RPMI8226 (cell line): ENCODE data around the gene CAPZA1.

Experiments
- DNase-seq: peaks from one replicate; pipeline ENCODE4 v3.0.0-alpha.2; 2015

The CAPZA1 gene

DNA sequence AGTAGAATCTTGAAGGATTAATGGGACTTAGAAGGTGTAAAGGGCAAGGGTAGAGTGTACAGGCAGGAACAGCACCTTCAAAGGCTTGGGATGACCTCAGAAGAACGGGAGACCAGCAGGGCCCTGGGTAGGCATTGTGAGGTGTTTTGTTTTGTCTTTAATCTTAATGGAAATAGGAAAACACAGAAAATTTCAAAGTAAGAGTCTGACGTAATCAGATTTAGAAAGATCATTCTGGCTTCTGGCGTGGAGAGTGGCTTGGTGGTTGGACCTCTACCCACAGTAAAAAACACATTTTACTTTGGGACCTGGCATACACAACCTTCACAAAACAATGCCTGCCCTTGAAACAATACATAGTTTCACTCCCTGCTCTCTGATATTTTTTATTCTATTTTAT, 59.0 kb downstream of the CAPZA1 start:
- no peak for DNase-seq

DNA sequence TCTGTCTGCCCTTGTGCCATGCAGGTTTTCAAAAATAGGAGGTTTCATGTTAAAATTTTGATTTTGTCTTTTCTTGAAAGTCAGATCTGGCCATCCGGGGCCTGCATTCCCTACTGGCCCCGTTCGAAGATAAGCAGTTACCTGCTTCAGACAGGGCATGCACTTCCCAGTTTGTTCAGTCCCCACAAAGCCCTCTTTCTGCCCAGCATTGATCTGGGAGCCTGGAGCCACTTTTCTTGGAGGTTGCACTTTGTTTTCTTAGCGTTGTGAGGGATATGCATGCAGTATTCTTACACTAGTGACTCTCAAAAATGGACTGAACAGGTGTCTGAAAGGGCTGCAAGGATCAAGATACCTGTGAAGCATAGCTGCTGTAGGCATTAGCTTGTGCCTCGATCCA, 66.3 kb downstream of the CAPZA1 start:
- DNase-seq, result no peak

DNA sequence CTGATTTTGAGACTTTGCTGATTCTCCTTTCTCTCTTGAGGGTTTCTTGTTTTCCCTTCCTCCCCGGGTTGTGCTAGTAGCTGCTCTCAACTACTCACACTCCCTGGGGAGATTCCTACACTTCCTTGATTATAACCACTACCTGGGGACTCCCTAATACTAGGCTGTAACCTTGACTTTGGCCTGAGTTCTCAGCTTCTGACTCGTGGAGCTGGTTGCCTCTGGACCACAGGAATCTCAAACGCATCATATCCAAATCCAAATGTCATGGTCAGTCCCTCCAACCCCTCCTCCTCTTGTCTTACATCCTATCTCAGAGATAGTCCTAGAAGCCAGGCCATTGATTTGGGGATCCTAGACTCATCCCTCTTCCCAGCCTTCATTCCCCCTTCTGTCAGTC, 66.8 kb downstream of the CAPZA1 start:
- no peak for DNase-seq

DNA sequence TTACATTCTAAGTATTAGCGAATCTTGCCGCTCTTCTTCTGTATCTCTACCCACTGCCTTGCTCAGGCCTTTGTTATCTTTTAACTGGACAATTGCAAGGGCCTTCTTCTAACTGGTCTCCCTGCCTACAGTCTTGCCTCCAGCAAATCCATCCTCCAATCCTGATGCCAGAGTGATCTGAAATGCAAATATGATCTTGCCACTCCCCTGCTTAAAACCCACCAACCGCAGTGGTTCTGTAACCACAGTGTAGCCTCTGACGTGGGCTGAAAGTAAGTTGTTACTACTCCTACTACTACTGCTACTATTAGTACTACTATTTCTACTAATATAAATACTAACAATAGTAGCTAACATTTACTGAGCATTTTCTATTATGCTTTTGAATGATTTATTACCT, 67.2 kb downstream of the CAPZA1 start:
- no peak for DNase-seq

DNA sequence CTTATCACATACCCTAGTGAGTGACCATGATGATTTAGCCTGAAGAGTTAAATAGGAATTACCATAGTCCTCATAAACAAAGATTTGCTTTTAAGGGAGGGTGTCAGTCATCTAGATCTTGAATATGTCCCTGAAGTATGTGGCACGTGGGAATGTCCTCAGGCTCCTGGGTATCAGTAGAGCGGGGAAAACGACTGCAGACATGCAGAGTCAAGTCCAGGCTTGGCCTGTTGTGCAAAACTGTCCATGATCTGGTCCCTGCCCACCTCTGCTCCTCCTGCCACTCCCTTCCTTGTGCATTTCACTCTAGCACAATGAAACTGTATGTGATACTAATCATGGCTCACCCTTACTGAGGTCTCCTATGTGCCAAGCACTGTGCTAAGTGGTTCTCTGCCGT, 67.7 kb downstream of the CAPZA1 start:
- no peak for DNase-seq

DNA sequence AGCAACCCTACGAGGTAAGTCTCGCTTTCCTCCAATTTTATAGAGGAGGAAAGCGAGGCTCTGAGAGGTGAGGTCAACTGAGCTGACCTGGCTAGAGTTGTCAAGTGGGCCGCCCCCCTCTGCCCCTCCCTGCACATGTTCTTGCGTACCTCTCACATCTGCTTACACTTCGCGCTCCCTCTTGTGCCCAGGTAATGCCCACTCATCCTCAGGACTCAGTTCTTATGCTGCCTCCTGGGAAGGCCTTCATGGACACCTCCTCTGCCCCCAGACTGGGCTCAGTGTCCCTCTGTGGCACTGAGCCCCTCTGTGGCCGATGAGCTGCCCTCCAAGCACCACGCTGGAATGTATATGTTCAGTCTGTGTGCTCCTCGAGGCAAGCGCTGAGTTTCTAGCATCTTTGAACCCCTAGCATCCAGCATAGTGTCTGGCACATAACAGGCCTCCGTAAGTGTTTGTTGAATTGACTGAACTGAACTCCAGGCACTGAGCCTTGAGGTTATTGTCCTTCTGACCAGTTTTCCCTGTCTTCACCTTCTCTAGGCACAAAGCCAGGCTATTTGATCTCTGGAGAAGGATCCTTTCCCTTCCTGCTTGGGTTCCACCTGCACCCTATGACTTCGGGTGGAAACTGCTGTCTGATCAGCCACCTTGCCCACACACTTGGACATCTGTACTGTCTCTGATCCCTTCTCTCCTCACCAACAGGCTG, 68.3 kb downstream of the CAPZA1 start:
- DNase-seq, result no peak

DNA sequence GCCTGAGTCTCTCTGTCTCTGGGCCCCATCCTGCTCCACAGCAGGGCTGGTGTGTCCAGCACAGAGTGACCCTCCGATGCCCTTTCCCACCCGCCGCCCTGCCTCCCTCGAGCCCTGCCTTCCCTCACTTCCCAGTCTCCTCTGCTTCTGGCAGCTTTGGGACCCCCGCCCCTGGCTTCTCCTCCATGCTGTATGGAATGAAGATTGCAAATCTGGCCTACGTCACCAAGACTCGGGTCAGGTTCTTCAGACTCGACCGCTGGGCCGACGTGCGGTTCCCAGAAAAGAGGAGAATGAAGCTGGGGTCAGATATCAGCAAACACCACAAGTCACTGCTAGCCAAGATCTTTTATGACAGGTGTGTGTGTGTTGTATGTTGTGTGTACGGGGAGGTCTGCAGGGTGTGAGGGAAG, 69.2 kb downstream of the CAPZA1 start:
- no peak for DNase-seq

DNA sequence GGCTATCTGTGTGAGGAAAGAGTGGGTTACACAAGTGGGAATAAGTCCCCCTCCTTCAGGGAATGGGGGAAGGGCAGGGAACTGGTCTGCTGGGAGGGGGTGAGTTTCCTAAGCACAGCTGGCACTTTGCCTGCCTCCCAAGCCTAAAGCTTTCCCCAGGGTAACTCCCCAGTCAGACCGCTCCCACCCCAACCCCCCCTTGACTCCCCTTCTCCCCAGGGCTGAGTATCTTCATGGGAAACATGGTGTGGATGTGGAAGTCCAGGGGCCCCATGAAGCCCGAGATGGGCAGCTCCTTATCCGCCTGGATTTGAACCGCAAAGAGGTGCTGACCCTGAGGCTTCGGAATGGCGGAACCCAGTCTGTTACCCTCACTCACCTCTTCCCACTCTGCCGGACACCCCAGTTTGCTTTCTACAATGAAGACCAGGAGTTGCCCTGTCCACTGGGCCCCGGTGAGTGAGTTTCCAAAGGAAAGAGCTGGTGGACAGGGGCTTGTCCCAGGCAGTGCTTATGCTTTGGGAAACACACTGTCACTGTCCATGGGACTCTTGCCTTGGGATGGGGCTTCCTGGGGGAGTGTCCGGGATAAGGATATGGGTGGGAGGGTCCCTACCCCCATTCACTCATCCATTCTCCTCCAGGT, 69.7 kb downstream of the CAPZA1 start:
- no peak for DNase-seq

DNA sequence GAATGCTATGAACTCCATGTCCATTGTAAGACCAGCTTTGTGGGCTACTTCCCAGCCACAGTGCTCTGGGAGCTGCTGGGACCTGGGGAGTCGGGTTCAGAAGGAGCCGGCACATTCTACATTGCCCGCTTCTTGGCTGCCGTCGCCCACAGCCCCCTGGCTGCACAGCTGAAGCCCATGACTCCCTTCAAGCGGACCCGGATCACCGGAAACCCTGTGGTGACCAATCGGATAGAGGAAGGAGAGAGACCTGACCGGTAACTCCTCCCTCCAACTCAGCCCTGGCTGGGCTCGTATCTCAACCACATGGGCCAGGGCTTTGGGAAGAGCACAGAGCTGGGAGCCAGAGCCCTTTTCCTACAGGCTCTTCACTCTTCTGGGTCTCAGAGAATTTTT, 70.2 kb downstream of the CAPZA1 start:
- DNase-seq, result no peak

DNA sequence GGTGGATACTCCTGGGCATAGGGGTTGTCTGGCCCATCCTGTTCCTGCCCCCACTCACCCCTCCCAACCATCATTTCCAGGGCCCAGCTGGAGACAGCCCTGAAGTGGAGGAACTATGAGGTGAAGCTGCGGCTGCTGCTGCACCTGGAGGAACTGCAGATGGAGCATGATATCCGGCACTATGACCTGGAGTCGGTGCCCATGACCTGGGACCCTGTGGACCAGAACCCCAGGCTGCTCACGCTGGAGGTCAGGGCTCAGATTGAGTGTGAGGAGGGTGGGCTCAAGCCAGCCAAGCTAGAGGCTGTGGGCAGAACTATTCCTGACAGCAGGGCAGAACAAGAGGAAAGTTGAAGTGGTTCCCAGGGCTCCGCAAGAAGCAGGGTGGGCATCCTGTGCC, 73.0 kb downstream of the CAPZA1 start:
- DNase-seq, result no peak

DNA sequence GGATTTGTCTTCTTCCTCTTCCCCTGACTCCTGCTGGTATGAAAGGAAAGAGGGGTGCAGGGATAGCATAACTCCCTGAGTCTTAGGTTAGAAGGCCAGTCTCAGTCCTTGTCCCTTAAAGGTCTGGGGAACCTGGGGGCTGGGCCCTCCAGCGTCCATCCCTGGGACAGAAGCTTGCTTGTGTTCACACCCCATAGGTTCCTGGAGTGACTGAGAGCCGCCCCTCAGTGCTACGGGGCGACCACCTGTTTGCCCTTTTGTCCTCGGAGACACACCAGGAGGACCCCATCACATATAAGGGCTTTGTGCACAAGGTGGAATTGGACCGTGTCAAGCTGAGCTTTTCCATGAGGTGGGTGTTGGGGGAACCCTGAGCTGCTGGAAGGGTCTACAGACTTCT, 74.2 kb downstream of the CAPZA1 start:
- DNase-seq, result no peak

DNA sequence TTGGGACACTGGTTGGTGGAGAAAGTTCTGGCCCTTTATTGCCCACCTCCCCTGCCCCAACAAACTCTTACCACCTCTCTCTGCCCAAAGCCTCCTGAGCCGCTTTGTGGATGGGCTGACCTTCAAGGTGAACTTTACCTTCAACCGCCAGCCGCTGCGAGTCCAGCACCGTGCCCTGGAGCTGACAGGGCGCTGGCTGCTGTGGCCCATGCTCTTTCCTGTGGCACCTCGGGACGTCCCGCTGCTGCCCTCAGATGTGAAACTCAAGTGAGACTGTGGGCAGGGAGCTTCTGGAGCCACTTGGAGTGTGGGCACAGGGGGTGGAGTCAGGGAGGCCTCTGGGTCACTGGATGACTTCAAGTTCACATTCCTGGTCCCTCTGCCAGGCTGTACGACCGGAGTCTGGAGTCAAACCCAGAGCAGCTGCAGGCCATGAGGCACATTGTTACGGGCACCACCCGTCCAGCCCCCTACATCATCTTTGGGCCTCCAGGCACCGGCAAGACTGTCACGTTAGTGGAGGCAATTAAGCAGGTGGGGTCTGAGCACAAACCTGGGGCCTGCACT, 74.8 kb downstream of the CAPZA1 start:
- DNase-seq, result no peak

DNA sequence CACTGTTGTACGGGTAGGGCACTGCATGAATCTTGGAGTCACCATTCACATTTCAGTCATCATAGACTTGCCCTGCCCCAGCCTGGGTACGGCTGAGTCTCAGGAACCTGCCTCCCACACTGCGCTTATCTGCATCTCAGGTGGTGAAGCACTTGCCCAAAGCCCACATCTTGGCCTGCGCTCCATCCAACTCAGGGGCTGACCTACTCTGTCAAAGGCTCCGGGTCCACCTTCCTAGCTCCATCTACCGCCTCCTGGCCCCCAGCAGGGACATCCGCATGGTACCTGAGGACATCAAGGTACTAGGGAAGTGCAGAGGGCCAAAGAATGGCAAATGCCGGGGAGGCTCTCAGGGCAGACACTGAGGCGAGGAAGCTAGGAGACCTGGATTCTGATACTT, 75.6 kb downstream of the CAPZA1 start:
- DNase-seq, result no peak

DNA sequence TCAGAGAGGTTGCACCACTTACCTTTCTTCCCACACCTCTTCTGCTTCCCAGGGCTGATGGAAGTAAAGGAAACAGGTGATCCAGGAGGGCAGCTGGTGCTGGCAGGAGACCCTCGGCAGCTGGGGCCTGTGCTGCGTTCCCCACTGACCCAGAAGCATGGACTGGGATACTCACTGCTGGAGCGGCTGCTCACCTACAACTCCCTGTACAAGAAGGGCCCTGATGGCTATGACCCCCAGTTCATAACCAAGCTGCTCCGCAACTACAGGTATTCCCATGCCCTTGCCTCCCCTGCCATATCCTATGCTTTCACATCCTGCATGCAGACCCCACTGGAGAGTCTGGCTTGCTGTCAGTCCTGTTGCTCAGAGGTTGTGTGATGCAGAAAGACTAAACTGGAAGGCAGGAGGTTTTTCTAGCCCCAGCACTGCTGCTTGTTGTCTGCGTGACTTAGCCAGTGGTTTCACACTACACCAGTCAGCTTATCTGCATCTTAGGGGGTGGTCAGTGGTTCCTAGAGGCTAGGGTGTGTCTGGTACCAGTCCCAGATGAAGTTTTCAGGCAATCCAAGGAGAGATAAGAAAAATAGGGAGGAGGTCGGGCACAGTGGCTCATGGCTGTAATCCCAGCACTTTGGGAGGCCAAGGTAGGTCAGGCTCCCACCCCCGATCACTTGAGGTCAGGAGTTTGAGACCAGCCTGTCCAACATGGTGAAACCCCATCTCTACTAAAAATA, 77.1 kb downstream of the CAPZA1 start:
- DNase-seq, result no peak

DNA sequence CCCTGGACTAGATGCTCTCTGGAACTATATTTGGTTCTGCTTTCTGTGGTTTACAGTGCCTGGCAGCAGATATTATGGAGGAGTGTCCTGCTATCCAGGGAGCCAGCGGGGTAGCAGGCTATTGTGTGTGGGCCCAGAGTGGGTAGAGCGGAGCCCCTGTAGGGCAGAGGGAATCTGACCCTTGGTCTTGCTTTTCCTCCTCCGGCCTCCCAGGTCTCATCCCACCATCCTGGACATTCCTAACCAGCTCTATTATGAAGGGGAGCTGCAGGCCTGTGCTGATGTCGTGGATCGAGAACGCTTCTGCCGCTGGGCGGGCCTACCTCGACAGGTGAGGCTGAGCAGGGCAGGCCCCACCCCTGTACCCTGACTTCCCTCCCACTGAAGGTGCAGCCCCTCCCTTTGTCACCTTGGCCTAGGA, 78.2 kb downstream of the CAPZA1 start:
- no peak for DNase-seq

DNA sequence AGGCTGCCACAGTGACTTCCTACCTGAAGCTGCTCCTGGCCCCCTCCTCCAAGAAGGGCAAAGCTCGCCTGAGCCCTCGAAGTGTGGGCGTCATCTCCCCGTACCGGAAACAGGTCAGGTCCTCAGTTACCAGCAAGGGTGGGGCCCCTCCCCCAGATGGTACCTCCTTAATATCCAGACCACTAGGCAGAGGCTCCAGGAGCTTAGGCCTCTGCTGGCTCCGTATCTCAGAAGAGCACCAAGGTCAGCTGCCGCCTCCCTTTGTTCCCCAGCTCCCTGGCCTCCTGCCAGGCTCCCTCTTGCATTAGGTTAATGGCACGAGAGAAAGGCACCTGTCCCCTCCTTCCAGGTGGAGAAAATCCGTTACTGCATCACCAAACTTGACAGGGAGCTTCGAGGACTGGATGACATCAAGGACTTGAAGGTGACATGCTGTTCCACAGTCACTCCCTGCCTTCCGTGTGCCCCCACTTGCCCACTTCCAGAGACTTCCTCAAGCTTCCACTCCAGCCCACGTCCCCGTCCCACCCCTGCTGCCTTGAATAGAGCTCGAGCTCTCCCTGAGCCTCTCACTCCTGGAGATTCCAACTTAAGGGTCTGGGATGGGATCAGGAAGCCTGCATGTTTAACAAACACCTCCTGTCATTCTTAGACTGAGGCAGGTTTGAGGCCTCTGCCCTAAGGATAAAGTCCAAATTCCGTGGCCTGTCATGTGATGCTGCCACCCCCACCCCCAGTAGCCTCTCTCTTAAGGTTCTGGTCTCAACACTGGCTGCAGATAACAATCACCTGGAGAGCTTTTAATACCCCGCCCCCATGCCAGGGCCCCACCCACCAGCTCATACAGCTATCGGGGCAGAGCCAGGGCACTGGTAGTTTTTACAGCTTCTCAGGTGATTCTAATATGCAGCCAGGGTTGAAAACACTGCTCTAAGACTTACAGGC, 79.0 kb downstream of the CAPZA1 start:
- DNase-seq, result peak; percentile 62

DNA sequence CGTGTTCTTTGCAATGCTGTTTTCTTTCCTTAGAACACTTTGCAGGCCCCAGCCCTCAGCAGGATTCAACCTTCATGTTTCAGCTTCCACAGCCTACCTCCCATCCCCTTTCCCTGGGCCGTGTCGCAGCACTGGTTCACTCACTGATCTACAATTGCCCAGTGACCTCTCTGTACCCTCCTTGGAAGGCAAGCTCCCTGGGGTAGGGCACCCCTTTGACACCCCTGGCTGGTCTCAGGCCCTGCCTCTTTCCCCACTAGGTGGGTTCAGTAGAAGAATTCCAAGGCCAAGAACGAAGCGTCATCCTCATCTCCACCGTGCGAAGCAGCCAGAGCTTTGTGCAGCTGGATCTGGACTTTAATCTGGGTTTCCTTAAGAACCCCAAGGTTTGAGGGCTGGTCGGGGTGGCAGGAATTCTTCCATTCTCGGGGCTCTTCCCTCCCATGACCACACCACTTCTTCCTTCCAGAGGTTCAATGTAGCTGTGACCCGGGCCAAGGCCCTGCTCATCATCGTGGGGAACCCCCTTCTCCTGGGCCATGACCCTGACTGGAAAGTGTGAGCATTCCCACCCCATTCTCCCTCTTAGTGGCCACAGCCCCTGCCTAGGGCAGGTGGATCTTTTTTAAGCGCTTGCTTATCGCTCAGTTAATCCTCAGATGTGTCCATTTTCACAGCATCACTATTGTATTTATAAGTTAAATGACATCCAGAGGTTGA, 80.0 kb downstream of the CAPZA1 start:
- no peak for DNase-seq

DNA sequence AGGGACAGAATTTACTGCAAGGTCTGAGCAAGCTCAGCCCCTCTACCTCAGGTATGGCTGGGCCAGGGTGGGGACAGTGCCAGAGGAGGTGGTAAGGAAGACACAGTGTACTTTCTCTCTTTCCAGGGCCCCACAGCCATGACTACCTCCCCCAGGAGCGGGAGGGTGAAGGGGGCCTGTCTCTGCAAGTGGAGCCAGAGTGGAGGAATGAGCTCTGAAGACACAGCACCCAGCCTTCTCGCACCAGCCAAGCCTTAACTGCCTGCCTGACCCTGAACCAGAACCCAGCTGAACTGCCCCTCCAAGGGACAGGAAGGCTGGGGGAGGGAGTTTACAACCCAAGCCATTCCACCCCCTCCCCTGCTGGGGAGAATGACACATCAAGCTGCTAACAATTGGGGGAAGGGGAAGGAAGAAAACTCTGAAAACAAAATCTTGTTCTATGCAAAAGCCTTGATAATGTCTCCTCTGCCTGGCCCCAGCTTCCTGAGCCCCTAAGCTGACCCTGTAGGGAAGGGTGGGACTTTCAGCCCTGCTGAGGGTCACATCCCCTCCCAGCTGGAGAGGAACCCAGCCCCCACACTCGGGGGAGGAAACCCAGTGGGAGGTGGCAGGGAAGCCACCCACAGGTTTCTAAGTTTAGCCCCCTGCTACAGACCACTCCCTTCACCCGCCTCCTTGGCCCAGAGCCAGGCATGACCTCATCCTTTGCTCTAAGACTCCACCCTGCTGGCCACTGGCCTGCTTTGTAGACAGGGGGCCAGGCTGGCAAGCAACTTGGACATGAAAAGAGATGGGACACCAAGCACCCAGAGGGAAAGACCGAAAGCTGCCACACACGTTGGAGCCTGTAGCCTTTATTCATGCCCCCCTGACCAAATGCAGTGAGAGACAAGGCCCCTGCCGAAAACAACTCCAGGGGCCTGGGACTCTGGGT, 80.9 kb downstream of the CAPZA1 start:
- DNase-seq, result peak; percentile 90

DNA sequence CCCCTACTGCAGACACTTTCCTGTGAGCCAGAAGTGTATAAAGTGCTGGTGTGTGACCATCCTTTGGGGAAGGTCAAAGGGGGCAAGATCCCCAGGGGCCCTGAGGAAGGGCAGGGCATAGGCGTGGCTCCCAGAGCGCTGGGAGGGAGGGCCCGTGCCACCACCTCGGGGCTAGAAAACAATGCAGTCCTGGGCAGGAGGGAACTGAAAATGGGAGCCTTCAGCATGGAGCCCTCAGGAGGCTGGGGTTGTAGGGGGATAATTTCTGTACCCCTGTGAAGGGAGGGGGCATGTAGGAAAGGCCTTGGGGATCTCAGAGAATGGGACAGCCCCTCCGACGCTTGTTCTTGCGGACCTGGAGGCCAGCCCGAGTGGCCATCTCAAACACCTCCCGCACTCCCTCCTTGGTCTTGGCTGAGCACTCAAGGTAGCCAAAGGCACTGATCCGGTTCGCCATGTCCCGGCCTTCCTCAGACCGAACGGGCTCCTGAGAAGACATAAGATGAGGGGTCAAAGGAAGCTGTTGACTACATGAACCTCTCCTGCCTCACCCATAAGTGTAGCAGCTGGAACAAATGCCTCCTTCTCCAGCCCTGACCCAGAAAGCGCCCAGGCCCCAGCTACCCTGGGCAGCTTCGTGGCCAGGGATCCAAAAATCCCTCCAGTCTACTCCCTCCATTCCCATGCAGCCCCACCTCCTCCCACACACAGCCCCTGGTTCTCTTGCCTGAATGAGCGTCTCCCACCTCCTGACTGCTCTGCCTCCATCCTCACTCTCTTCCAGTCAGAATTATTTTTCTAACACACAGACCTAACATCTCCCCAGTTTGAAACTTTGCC, 81.8 kb downstream of the CAPZA1 start:
- DNase-seq, result no peak

DNA sequence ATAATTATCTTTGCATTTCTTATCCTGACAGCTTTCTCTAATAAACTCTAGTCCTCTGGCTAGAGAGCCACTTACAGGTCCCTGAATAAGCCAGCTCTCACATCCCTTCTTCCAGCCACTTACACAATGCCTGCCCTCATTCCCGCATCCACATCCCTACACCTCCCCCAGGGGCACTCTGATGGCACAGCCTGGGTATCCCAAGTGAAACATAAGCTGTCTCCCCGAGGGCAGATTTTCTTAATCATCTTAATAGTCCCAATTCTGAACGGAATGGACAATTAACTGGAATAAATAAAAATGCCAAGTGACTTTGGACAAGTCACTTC, 82.4 kb downstream of the CAPZA1 start:
- DNase-seq, result no peak
